HG03039 (cell line): ENCODE results near the gene GTF2H2.
"Not testable (repeated sequence)": the region's sequence is repeated elsewhere in the genome, so short reads cannot be mapped to it uniquely, and the experiment has no call there.

Source experiments
- ATAC-seq: cut with Tn5 transposase; IDR thresholded peaks from one replicate; pipeline ENCODE4 v1.9.1; 2021; ENCODE audit warnings: mild to moderate bottlenecking, moderate library complexity; ENCODE audit not compliant: unreplicated experiment

The GTF2H2 gene

DNA sequence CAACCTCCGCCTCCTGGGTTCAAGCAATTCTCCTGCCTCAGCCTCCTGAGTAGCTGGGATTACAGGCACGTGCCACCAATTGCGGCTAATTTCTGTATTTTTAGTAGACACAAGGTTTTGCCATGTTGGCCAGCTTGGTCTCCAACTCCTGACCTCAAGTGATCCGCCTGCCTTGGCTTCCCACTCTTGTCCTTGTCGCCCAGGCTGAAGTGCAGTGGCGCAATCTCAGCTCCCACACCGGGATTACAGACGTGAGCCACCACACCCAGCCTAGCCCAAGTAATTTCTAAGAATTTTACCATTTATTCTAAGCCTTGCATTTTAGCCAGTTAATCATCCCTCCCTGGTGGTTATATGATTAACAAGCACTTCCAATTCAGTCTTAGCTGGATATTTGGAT lies 53.3 kb downstream of the GTF2H2 start:
- ATAC-seq: no peak

DNA sequence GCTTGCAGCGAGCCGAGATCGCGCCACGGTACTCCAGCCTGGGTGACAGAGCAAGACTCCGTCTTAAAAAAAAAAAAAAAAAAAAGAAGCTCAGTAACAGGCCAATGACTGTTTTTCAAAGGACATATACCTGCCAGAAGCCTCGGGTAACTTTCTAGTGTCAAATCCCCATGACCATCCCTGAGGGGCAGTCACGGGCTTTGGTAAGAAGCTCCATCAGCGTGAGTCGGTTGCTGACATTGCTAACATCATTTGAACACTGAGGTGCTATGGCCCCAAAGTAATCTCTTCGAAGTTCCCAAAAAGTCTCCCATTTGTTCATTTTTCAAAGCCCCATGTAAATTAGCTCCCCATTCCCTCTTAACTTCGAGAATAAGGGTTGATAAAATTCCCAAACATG lies 53.9 kb downstream of the GTF2H2 start:
- ATAC-seq: no peak

DNA sequence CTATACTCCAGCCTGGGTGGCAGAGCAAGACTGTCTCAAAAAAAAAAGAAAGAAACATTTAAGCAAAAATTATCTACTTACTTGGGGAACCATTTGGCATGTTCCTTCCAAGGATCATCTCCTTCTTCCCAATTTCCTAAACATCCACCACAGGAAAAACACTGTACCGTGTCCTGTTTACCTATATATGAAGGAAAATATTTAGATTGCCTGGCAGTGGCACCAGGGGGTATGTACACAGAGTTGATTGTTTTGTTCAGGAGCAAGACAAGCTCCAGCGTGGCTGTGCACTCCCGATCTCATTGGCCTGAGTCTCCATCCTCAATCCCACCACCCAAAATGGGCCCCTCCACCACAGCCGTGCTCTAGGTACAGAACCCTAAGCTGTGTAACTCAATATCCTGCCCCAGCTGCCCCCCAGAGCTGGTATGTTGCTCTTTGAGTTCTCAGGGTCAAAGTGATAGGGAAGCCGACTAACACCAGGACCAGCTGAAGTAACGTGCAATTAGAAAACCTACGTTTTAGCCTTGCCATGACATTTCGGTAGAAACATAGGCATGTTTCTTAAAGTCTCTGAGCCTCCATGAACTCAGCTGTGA lies 56.2 kb downstream of the GTF2H2 start:
- ATAC-seq: no peak

DNA sequence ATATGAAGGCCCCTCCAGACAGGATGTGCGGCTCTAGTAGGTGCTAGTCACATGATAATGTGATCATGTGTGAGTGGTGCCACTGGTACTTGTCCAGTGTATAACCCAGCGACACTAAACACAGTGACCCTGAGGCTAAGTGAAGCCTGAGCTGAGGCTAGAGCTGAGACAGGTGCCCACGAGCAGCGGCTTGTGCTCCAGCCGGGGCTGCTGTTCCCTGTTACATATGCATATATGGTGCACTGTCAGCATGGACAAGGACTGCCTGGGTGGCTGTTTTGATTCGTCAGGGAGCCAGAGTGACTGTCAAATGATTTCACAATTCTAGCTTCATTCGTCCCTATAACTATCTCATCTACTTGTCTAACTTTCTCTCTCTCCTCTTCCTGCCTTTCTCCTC lies 60.5 kb downstream of the GTF2H2 start:
- ATAC-seq: not testable (repeated sequence)
